Embryonic facial prominence (tissue), 1 donor: Measurements from ENCODE around the gene GLRX.

Experiments used
- DNase-seq: peaks from one replicate; pipeline ENCODE4 v3.0.0-alpha.2; 2016; ENCODE audit errors: extremely low spot score

Gene GLRX

GRCh38 chr5:95780597-95780996 is 41.9 kb downstream of the GLRX start:
- DNase-seq, result no peak

- no peak for DNase-seq
Measured at GRCh38 chr5:95779611-95780010, 42.9 kb downstream of the GLRX start.

GRCh38 chr5:95778713-95779436 is 43.7 kb downstream of the GLRX start:
- DNase-seq, result no peak

GRCh38 chr5:95777441-95777840 is 45.1 kb downstream of the GLRX start:
- no peak for DNase-seq

- DNase-seq, result no peak
Measured at GRCh38 chr5:95773335-95774059, 49.0 kb downstream of the GLRX start.

- no peak for DNase-seq
Measured at GRCh38 chr5:95771892-95772291, 50.6 kb downstream of the GLRX start.

- DNase-seq, result no peak
Measured at GRCh38 chr5:95770830-95771708, 51.5 kb downstream of the GLRX start.

- no peak for DNase-seq
Measured at GRCh38 chr5:95768731-95769130, 53.8 kb downstream of the GLRX start.

GRCh38 chr5:95763941-95764340 is 58.6 kb downstream of the GLRX start:
- no peak for DNase-seq
